Measurements from ENCODE around the gene NRG3. TPM values are rescaled to one million over a fixed set of nuclear protein-coding genes. Genes with fewer than 3 reads are reported as not detected.

The NRG3 gene
- total and polyA plus RNA-seq, 7 donors: 0.03 to 0.10 TPM; not detected in 5

GRCh38 chr10:81865581-81865980 is 9.4 kb upstream of the NRG3 start:
- ATAC-seq (no peak), DNase-seq (no peak)
- no peak overlapping the region for H3K27ac ChIP-seq
- H3K9me3 ChIP-seq: no peaks in the 10 kb centered on the region
- H3K27me3 ChIP-seq (ENCODE audit: insufficient read depth in 3 of 3, low read length in 2 of 3): peaks cover 0 to 3% (median 0%) of the 10 kb centered on the region in 3 donors
- H3K36me3 ChIP-seq (ENCODE audit: insufficient read depth in 1 of 2, low read depth in 1 of 2): no peaks in the 10 kb centered on the region
- H3K4me3 ChIP-seq: no peak overlapping the region
- no peaks in the 10 kb centered on the region for H3K4me1 ChIP-seq
- intact Hi-C loops (cut with DNase I): no loop called here
- TF ChIP-seq CTCF (IDR thresholded peaks at IDR 0.05): no peak
- 20 to 21% (median 20%) methylated on average over 2 of the region's 2 CpGs for WGBS, 3 donors

- Histone ChIP-seq H3K36me3 (ENCODE audit: insufficient read depth in 1 of 2, low read depth in 1 of 2) (no peaks in the 10 kb centered on the region), H3K27me3 (ENCODE audit: insufficient read depth in 3 of 3, low read length in 2 of 3) (peaks cover under 1 to 3% (median under 1%) of the 10 kb centered on the region in 3 donors), H3K4me1 (no peaks in the 10 kb centered on the region), H3K27ac (no peak overlapping the region), H3K4me3 (no peak overlapping the region), H3K9me3 (no peaks in the 10 kb centered on the region)
- ATAC-seq (no peak), DNase-seq (no peak)
- TF ChIP-seq CTCF (IDR thresholded peaks at IDR 0.05): no peak
- intact Hi-C loops (cut with DNase I): no loop called here
Observed at GRCh38 chr10:81866753-81867152, 8.2 kb upstream of the NRG3 start.

- H3K4me3 ChIP-seq: no peak overlapping the region
- TF ChIP-seq CTCF (IDR thresholded peaks at IDR 0.05): no peak
- peaks cover 3% of the 10 kb centered on the region for H3K4me1 ChIP-seq
- ATAC-seq: no peak
- WGBS, 3 donors: 78 to 85% (median 82%) methylated on average over 4 of the region's 4 CpGs
- no peak overlapping the region for H3K27ac ChIP-seq
- H3K36me3 ChIP-seq (ENCODE audit: insufficient read depth in 1 of 2, low read depth in 1 of 2): no peaks in the 10 kb centered on the region
- DNase-seq: no peak
- no peaks in the 10 kb centered on the region for H3K9me3 ChIP-seq
- intact Hi-C loops (cut with DNase I): no loop called here
- H3K27me3 ChIP-seq (ENCODE audit: insufficient read depth in 3 of 3, low read length in 2 of 3): peaks cover 3 to 33% (median 11%) of the 10 kb centered on the region in 3 donors
Observed at GRCh38 chr10:81870472-81870871, 4.5 kb upstream of the NRG3 start.

- peaks cover 3 to 44% (median 20%) of the 10 kb centered on the region in 3 donors for H3K27me3 ChIP-seq (ENCODE audit: insufficient read depth in 3 of 3, low read length in 2 of 3)
- 74 to 87% (median 84%) methylated on average over 2 of the region's 2 CpGs for WGBS, 3 donors
- DNase-seq: no peak
Observed at GRCh38 chr10:81871558-81871957, 3.4 kb upstream of the NRG3 start.

More at GRCh38 chr10:81871558-81871957, 3.4 kb upstream of the NRG3 start:
- Histone ChIP-seq H3K27ac (no peak overlapping the region), H3K36me3 (ENCODE audit: insufficient read depth in 1 of 2, low read depth in 1 of 2) (no peaks in the 10 kb centered on the region), H3K4me1 (peaks cover 3% of the 10 kb centered on the region), H3K9me3 (no peaks in the 10 kb centered on the region), H3K4me3 (no peak overlapping the region)
- intact Hi-C loops (cut with DNase I): no loop called here
- ATAC-seq: no peak
- no peak for TF ChIP-seq CTCF (IDR thresholded peaks at IDR 0.05)
